GF-D8 (cell line): ENCODE results near the gene RLF.

Experiments
- DNase-seq: peaks from one replicate; lab custom pipeline; 2025; lab: John Stamatoyannopoulos, UW

Gene RLF

GRCh38 chr1:40274331-40274730, 113.1 kb downstream of the RLF start:
- no peak for DNase-seq

DNA sequence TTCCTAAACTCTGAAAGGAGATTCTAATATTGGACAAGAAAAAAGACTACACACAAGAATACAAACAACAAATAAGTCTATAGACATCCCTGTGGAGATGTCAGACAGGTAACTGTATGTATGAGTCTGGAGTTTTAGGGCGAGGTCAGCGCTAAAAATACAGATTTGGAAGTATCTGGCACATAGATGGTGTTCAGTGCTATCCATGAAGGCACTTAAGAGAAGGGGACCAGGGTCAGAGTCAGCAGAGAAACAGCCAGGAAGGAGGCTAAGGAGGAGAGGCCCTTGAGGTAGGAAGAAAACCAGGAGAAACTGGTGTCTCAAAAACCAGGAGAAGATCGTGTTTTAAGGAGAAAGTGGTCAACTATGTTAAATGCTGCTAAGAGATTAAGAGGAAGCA, 114.9 kb downstream of the RLF start:
- no peak for DNase-seq

GRCh38 chr1:40281853-40282252, 120.7 kb downstream of the RLF start:
- no peak for DNase-seq
